Measurements from ENCODE around the gene TRIM62.

TRIM62 gene

GRCh38 chr1:33181921-33182341 lies at the start of gene TRIM62:
TSS of gene TRIM62 (minus strand) at chr1:33182043. CDS start at chr1:33181432, 611 bp downstream.
- peak; percentile 68 to 71 for DNase-seq

- no peak for DNase-seq
Observed at GRCh38 chr1:33231166-33231565, 49.3 kb upstream of the TRIM62 start.

- no peak for DNase-seq
Observed at GRCh38 chr1:33228935-33229487, 47.2 kb upstream of the TRIM62 start.

- no peak for DNase-seq
Observed at GRCh38 chr1:33225586-33225985, 43.7 kb upstream of the TRIM62 start.

- no peak for DNase-seq
Observed at GRCh38 chr1:33224166-33224707, 42.4 kb upstream of the TRIM62 start.

- no peak for DNase-seq
Observed at GRCh38 chr1:33222381-33222780, 40.5 kb upstream of the TRIM62 start.

GRCh38 chr1:33221385-33221758 lies 39.5 kb upstream of the TRIM62 start:
- no peak for DNase-seq

- DNase-seq, result no peak
Observed at GRCh38 chr1:33220676-33221384, 39.0 kb upstream of the TRIM62 start.

GRCh38 chr1:33219886-33220661 lies 38.2 kb upstream of the TRIM62 start:
- DNase-seq, result no peak

- DNase-seq, result no peak
Observed at GRCh38 chr1:33211972-33212371, 30.1 kb upstream of the TRIM62 start.

GRCh38 chr1:33206340-33206739 lies 24.5 kb upstream of the TRIM62 start:
- no peak for DNase-seq

GRCh38 chr1:33195556-33195955 lies 13.7 kb upstream of the TRIM62 start:
- DNase-seq, result no peak

GRCh38 chr1:33191731-33192275 lies 10.0 kb upstream of the TRIM62 start:
- DNase-seq, result no peak

- no peak for DNase-seq
Observed at GRCh38 chr1:33190701-33191100, 8.9 kb upstream of the TRIM62 start.

- no peak for DNase-seq
Observed at GRCh38 chr1:33188572-33189275, 6.9 kb upstream of the TRIM62 start.

- no peak for DNase-seq
Observed at GRCh38 chr1:33186936-33187335, 5.1 kb upstream of the TRIM62 start.

- no peak for DNase-seq
Observed at GRCh38 chr1:33185541-33185940, 3.7 kb upstream of the TRIM62 start.

GRCh38 chr1:33183306-33183705 lies 1.5 kb upstream of the TRIM62 start:
- no peak for DNase-seq

- DNase-seq, result no peak
Observed at GRCh38 chr1:33182896-33183295, 1.1 kb upstream of the TRIM62 start.

- no peak for DNase-seq
Observed at GRCh38 chr1:33182401-33182841, 578 bp upstream of the TRIM62 start.

- peak; percentile 16 to 73 for DNase-seq
Observed at GRCh38 chr1:33180911-33181890, 642 bp downstream of the TRIM62 start.
